Loucy (cell line): ENCODE data around the gene RHBDD3.

ENCODE experiments used
- EZH2phosphoT487 ChIP-seq: fragments of 200-600 bp; IDR thresholded peaks from 2 replicates; pipeline ENCODE4 v1.6.1; 2018; ENCODE audit warnings: antibody characterized with exemption, mild to moderate bottlenecking, moderate library complexity, borderline replicate concordance
- TF ChIP-seq, protein P1 (sequence below): fragments of 200-600 bp; sonication (generic); conservative IDR thresholded peaks from 2 replicates; pipeline ENCODE4 v1.5.1; 2014; ENCODE audit warnings: mild to moderate bottlenecking, antibody characterized with exemption, low read length

DNA sequence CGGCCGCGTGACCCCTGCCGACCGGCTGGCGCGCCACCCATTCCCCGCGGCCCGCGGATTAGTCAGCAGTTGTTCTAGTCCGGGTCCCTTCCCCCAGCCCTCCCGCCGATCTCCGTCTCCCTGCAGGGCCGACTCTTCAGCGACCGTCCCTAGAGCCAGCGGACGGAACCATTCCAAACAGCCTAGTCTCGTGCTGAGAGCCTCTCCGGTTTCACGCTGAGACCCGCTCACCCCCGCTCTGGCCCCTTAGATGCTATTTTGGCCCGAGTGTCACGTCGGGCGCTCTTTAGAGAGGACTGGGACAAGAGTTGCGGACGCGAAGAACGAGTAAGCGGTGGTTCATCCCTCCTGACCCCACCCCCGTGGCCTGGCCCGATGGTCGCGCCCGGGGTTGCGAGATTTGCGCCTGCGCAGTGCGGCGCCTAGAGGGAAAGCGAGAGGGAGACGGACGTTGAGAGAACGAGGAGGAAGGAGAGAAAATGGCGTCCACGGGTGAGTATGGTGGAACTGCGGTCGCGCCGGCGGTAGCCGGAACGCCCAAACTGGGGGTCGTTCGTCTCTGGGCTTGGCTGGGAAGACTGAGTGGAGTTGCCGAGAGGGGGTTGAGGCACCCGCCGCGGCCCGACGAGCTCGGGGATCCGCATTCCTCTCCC lies at the start of gene RHBDD3, which contains the start of gene EWSR1:
- TF ChIP-seq, protein P1, sequence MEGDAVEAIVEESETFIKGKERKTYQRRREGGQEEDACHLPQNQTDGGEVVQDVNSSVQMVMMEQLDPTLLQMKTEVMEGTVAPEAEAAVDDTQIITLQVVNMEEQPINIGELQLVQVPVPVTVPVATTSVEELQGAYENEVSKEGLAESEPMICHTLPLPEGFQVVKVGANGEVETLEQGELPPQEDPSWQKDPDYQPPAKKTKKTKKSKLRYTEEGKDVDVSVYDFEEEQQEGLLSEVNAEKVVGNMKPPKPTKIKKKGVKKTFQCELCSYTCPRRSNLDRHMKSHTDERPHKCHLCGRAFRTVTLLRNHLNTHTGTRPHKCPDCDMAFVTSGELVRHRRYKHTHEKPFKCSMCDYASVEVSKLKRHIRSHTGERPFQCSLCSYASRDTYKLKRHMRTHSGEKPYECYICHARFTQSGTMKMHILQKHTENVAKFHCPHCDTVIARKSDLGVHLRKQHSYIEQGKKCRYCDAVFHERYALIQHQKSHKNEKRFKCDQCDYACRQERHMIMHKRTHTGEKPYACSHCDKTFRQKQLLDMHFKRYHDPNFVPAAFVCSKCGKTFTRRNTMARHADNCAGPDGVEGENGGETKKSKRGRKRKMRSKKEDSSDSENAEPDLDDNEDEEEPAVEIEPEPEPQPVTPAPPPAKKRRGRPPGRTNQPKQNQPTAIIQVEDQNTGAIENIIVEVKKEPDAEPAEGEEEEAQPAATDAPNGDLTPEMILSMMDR: no peak
- no peak for TF ChIP-seq EZH2phosphoT487
